GM10248 (cell line): ENCODE results near the gene CYP46A1.
A peak's percentile ranks its signal among the peaks of the same experiment; 100 is the strongest.

Experiments used
- CTCF ChIA-PET: fragments of 300-600 bp; sonication (Branson Sonifier 250); formaldehyde crosslinking; extraction: SDS; loops from one replicate; lab custom pipeline; 2021; ENCODE audit warnings: antibody characterized with exemption; lab: Yijun Ruan, JAX
- POLR2A ChIA-PET: fragments of 350-650 bp; sonication (Branson Sonifier 250); formaldehyde crosslinking; extraction: SDS; loops from one replicate; lab custom pipeline; 2020; ENCODE audit warnings: antibody characterized with exemption; lab: Yijun Ruan, JAX
- DNase-seq: peaks from one replicate; pipeline ENCODE4 v3.0.0; 2012; ENCODE audit errors: extremely low spot score
- TF ChIP-seq, protein P1 (sequence below): IDR thresholded peaks from 2 replicates; pipeline ENCODE4 v1.5.1; 2012; ENCODE audit warnings: mild to moderate bottlenecking, low read depth; ENCODE audit errors: extremely low read depth, missing control alignments, control extremely low read depth

The CYP46A1 gene

DNA sequence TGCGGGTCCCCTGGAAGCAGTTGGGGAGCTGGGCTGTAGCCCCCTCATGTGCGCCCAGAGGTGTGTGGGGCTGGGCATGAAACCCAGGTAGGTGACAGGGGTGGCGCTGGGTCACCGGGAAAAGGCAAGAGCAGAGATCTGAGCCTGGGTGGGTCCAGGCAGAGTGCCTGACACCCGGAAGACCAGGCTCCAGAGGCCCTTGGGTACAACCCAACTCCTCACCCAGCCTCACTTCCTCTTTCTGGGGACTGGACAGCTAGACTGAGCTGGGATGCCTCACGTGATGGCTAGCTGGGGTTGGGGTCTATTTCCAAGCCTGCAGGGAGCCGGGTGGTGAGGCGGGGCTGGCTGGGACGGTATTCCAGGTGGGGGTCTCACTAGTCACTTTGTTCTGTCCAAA lies 16.3 kb upstream of the CYP46A1 start:
- CTCF ChIA-PET: interaction anchor here (0.9 to 2.7 kb wide), 5 partner anchors 11 to 62 kb away, joined by 3 to 8 read pairs (median 4); partner anchors contain the start of gene CYP46A1
- no peak for DNase-seq
- POLR2A ChIA-PET: no interaction called here

DNA sequence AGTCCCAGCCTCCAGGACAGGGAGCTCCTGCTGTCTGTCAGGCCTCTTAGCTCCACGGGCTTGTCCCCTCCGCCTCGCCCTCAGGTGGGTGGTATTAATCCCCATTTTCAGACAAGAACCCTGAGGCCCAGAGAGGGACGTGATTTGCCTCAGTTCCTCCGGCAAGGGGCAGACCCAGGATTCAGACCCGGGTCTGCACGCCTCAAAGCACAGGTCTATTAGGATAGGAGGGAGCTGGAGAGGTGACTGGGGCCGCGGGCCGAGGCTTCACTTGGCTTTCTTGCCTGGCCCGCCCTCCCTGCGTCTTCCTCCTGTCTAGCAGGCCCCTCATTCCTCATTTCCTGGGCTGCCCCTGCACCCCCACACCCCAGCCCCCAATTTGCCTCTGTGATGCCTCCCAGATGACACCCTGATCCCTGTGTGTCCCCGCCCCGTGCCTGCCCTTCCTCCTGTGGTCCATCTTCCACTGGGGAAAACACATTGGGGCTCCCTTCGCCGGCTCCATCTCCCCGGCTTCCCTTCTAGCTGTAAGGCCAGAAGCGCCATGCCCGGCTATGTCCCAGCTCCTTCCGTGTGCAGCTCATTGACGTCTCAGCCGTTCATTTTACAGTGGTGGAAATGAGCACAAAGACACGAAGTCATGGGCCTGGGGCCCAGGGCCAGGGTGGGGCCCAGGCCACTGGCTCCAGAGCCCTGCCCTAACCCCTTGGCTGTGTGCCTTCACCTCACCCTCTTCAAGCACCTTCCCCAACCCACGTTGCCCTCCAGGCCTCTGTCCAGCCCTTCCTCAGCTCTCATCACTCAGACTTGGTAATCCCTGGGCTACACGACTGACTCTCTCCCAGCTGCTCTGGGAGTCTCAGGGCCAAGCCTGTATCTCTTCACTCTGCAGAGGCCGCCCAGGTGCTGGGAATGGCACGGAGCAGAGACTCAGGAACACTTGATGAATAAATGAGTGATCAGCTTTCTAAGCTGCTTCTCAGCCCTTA lies 15.5 kb upstream of the CYP46A1 start:
- TF ChIP-seq, protein P1, sequence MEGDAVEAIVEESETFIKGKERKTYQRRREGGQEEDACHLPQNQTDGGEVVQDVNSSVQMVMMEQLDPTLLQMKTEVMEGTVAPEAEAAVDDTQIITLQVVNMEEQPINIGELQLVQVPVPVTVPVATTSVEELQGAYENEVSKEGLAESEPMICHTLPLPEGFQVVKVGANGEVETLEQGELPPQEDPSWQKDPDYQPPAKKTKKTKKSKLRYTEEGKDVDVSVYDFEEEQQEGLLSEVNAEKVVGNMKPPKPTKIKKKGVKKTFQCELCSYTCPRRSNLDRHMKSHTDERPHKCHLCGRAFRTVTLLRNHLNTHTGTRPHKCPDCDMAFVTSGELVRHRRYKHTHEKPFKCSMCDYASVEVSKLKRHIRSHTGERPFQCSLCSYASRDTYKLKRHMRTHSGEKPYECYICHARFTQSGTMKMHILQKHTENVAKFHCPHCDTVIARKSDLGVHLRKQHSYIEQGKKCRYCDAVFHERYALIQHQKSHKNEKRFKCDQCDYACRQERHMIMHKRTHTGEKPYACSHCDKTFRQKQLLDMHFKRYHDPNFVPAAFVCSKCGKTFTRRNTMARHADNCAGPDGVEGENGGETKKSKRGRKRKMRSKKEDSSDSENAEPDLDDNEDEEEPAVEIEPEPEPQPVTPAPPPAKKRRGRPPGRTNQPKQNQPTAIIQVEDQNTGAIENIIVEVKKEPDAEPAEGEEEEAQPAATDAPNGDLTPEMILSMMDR: no peak
- DNase-seq: no peak
- ChIA-PET CTCF (interaction anchor here (0.9 to 2.7 kb wide), 6 partner anchors 11 to 62 kb away, joined by 3 to 8 read pairs (median 4); partner anchors contain the start of gene CYP46A1), POLR2A (no interaction called here)

More for the DNA sequence above, 16.3 kb upstream of the CYP46A1 start:
- TF ChIP-seq, protein P1: no peak

DNA sequence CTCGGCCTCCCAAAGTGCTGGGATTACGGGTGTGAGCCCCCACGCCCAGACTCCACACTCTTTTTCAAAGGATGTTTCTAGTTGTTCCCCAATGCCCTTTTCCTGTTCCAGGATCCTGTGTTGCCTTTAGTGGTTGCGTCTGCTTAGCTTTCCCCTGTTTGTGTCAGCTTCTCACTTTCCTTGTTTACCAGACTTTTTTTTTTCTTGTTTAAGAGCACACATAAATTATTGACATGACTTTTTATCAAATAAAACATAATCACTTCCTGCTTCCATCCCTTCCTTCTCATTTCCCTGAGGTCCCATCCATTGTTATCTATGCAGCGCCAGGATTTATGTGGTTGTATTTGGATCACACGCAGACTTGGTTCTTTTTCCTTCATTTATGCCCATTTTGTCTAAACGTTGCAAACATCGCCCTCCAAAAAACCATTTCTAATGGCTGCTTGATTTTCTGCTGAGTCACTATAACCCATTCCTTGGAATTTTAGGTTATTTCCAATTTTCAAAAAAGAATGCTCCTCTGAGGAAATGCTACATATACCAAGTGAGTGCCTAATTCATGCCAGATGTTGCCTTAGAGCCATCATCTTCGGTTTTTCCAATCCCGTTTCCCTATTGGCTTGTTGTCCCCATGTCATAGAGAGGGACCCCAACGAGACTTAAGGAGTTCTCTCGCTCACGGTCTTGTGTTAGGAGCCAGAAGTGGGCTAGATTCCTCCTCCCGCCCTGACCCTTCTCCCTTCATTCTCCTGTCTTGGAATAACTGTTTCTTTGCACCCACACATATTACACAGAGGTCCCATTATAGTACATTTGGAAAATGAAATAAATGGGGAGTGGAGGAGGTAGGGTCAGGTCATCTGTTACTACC lies 13.5 kb upstream of the CYP46A1 start:
- TF ChIP-seq, protein P1: no peak
- no peak for DNase-seq
- ChIA-PET CTCF (interaction anchor here (1.0 to 2.7 kb wide), 3 partner anchors 12 to 60 kb away, joined by 4 to 8 read pairs (median 5); no protein-coding TSS in a partner anchor), POLR2A (no interaction called here)

DNA sequence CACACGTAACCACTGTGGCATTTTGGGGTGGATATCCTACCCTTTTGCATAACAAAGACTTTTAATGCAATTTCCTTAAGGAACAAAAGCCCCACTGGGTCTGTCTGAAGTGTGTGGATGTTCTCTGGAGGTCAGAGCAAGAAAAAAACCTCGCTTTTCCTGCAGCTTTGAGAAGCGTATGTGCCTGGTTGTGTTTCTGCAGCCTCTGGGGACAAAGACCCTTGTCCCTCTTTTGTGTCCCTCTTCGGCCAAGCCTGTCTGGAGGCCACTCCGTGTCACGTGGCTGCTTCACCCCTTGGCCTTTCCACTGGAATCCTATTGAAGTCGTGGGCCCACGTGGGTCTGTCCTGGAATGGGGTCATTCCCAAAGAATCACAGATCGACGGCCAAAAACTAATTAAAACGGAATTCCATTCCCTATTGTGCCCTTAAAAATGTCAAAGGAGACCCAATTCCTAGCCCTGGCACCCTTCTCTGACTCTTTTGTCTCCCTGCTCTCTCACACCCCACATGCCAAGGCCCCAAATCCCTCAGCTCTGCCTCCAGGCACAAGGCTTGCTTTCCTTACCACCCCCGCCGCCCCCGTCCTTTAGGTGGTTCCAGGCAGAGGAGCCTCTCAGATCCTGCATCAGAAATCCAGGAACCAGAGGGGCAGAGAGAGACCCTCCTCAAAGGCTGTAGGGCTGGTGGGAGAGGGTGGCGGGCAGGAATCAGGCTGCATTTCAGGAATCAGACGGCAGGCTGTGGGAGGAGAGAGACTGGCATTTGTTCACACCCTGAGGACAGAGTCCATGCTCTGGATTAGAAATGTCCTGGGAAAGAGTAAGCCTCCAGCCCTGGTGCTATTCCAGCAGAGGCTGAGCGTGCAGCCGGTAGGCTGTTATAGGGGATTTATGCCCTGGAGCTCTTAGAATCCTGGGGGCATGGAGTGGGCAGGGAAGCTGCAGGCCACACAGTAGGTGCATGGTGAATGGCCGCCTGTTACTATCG lies 12.6 kb upstream of the CYP46A1 start:
- TF ChIP-seq, protein P1: no peak
- ChIA-PET CTCF (no interaction called here), POLR2A (no interaction called here)
- no peak for DNase-seq

DNA sequence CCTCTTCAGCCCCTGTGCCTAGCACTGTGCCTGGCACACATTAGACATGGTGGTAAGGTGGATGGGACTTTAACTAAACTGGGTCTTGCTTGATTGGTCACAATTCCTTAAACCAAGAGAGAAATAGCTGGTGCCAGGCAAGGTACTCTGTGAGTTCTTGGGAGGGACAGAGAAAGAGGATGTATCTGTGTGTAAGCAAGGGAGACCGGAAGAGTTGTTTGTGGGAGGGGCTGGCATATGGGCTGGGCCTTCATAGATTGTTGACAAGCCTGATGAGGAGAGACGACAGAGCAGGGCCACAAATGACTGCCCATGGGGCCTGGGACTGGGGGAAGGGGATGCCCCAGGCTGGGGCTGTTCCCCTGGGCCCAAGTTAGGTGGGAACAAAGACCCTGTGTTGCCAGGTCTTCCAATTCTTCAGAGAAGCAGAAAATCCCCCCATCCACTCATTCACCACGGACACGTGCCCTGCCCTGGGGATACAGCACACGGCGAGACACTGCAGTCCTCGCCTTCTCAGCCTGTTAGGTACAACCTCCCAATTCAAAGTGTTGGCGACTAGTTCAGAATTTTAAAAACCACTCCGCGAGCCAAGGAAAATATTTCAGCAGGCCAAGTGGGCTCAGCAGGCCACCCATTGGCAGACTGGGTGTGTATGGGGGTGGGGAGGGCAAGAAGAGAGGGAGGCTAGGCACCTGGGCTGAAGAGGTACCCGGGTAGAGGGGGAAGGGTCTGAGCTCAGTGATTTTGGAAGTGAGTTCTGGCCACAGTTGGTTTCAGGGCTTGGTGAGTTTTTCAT lies 11.4 kb upstream of the CYP46A1 start:
- TF ChIP-seq, protein P1: no peak
- CTCF ChIA-PET: no interaction called here
- POLR2A ChIA-PET: no interaction called here
- DNase-seq: peak; percentile 47
